NOMO-1 (cell line): ENCODE data around the gene PDLIM5.
"Not testable (repeated sequence)": the region's sequence is repeated elsewhere in the genome, so short reads cannot be mapped to it uniquely, and the experiment has no call there.

Experiments used
- DNase-seq, 2 experiments: peaks; one replicate each; lab custom pipeline; 2025; ENCODE audit not compliant: unreplicated experiment in 2 of 2; lab: John Stamatoyannopoulos, UW

The PDLIM5 gene

DNA sequence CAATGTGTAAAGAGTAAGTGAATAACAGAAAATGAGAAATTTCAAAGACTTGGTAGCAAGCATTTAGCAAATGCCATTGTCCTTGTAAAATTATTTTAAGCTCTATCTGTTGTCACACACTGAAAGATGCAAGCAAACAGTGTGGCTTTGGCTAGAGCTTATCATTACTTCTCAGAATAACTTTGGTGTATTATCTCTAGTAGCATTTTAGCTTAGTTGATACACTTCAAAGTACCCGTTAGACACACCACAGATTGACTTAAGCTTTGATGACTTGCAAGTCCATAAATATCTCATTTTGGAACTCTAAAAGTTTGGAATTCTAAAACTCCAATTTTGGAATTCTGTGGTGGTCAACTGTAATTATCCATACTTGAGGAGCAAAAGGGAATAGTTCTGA, 98.6 kb downstream of the PDLIM5 start:
- DNase-seq, result no peak

DNA sequence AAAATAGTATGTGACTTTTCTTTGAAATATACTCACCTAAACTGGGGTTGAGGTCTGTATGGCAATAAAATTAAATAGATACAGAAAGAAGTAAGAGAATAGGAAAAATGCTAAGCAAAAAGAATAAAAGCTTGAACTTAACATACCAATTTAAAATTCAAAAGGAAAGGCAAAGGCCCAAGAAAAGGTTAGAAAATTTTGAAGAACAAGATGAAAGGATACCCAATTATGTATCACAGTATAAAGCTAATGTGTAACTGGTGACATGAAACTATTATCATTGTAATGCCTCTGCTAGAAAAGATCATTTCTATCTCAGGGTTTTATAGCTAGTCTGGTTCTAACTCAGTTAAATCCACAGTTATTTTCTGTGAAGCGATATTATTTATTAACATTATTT, 99.1 kb downstream of the PDLIM5 start:
- DNase-seq, result no peak

DNA sequence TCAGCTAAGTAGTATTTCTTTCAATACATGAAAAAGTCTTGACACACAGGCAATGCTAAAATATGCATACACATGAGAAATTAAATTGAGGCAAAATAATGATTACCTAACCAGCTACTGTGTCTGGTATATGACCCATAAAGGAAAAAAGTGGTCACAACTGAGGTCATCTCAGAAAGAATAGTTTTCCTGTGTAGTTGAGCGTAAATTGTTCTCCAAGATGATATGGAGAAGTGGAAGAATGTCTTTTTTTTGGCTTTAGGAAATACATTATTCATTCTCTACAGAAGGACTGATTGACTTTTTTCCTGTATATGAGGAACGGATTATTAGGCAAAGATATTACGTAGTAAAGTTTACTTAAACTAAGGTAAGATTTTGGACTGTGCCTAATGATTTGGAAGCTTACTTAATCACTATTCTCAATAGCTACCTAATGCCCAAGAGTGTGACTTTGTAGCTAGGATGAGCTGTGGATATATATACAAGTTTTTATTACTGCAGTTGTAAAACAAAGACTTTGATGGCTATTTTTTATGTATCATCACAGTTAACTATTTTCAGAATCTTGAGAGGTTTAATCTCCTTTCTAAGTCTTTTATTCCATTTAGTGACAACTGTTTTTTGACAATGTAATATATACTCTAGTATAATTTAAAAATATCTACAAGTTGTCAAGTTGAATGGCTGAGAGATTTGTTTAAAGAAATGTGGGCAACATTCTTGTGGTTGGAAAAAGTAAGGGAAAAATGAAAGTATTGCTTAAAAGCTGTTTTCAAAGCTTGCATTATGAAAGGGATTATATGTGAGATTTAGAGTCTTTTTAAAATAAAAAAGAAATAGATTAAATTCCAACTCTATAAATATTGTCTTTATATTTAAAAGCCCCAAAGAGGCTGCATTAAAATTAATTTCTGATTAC, 100.2 kb downstream of the PDLIM5 start:
- no peak for DNase-seq

DNA sequence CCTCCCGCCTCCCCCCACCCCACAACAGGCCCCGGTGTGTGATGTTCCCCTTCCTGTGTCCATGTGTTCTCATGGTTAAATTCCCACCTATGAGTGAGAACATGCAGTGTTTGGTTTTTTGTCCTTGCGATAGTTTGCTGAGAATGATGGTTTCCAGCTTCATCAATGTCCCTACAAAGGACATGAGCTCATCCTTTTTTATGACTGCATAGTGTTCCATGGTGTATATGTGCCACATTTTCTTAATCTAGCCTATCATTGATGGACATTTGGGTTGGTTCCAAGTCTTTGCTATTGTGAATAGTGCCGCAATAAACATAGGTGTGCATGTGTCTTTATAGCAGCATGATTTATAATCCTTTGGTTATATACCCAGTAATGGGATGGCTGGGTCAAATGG, 104.3 kb downstream of the PDLIM5 start:
- DNase-seq, result not testable (repeated sequence)

DNA sequence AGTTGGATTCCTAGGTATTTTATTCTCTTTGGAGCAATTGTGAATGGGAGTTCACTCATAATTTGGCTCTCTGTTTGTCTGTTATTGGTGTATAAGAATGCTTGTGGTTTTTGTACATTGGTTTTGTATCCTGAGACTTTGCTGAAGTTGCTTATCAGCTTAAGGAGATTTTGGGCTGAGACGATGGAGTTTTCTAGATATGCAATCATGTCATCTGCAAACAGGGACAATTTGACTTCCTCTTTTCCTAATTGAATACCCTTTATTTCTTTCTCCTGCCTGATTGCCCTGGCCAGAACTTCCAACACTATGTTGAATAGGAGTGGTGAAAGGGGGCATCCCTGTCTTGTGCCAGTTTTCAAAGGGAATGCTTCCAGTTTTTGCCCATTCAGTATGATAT, 105.9 kb downstream of the PDLIM5 start:
- not testable (repeated sequence) for DNase-seq

DNA sequence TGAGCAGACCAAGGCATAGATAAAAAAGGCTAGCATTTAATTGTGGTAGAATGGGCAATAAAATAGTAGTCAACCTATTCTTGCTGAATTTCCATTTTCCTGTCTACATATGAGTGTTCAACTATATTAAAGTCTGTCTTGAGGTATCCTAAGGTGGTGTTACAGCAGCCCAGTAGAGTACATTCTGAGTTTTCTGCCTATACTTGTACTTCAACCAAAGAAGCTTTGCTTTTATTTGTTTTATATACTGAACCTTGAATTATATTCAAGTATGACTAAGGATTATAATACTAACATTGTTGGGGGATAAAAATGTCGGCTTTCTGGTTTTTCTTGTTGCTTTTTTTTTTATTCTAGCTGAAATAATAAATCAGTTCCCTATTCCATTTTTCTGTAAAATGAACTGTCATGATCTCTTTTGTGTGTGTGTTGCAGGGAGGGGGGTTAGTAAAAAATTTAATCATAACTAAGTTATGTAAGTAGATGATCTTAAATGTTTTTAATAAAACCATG, 106.7 kb downstream of the PDLIM5 start:
- no peak for DNase-seq

DNA sequence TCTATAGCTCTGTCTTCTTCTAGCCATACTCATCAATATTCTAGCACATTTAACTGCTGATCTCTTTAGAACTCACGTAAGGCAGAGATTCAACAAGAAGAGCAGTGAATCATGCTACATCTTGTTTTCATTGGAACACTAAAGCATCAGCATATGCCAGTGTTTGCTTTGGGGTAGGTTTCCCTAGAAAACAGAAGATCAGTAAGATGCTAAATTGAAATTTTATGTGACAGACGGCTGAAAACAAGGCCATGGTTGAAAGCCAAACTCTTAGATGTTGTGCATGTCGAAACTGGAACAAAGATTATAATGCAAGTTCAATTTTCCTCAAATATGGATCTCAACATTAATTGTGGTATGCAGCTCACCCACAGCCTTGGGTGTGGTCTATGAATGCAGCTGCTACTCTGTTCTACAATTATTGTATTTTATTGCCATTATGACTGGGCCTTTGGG, 107.6 kb downstream of the PDLIM5 start:
- DNase-seq, result no peak

DNA sequence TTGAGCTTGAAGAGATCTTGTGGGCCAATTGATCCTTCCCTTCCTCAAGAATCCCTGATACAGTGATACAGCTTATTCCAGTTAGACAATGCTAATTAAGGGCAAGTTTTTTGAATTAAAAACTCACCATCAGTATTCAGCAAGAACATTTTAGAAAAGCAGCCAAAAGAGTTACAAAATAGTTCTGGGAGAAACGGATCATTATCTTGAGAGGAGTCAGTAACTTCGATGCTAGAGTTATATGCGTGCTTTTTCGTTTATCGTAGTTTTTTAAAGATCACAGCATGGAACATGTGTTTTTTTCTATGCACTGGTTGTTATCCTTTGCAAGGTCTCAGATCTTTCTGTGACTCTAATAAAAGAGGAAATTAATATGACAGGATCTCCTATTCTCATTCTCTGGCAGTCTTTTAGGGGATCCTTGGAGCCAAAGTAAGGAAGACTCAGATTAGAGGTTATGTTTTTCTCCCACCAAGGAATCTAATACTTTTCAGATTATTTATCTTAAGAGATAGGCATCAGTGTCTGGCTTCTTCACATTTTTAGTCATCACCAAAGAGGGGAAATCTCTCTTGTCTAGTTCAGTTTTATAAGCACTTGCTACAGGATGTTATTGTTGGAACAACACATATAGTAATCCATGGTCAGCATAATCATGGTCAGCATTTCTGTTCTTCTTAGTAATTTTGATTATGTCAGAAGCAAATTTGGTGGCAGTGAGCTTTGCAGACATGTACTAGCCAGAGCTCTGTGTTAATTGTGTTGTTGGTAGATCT, 109.7 kb downstream of the PDLIM5 start:
- DNase-seq, result no peak

DNA sequence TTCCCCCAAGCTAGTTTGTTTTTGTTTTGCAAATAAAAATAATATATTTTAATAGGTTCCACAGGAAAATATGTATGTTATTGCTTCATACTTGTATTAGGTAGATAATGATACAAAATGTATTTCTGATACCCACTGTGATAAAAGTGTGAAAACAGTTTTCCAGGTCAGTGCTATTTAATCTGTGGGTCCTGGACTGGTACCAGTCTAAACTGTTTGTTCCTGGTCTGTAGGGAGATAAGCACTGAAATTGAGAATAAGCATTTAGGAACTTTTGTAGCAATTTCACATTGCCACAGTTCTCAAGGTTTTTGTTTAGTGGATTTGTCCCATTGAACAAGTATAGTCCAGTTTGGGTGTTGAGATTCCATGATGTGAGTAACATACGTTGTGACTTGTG, 110.5 kb downstream of the PDLIM5 start:
- no peak for DNase-seq

DNA sequence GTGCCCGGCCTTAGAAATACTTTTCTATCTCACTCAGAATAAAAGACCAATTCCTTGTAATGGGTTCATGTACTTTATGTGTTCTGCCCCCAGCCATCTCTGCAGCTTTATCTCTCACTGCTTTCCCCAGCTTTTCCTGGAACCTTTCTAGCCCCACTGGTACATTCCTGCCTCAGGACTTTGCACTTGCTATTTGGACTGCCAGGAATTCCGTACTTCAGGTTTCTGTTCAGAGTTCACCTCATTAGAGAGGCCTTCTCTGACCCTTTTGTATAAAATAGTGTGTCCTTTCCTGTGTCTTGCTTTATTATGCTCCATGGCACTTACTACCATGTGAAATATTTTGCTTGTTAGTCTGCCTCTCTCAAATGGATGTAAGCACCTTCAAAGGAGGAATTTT, 112.5 kb downstream of the PDLIM5 start:
- no peak for DNase-seq

DNA sequence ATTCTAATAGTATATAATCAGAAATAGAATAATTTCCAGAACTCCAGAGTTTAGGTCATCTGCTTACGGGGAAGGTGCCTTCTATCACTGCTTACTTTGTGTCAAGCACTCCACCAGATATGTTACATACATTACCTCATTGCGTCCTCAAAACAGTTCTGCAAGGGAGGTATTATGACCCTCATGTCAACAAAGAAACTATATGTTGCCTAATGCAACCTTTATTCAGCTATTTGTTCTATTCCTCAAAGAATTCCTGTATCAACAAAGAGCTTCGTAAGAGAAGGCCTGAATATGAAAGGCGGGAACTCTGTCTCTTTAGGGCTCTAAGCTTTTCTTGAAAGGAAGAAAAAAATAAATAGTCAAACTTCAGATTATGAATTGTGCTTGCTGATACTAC, 114.7 kb downstream of the PDLIM5 start:
- DNase-seq, result no peak

DNA sequence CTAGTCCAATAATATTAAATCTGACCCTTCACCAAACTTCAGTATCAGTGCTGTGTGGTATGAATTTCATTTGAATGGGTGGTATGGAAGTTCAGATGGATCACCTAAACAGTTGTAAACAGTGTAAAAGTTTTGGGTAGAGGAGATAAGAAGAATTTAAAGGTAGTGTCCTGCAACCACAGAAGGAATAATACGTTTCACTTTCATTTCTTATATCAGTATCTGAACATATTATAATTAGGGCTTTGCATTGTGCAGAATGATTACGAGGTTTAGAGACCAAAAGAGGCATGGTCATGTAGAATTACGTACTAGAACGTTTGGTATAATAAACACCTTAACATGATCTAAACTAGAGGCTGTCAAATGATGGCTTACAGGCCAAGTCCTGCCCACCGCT, 116.1 kb downstream of the PDLIM5 start:
- DNase-seq, result no peak

DNA sequence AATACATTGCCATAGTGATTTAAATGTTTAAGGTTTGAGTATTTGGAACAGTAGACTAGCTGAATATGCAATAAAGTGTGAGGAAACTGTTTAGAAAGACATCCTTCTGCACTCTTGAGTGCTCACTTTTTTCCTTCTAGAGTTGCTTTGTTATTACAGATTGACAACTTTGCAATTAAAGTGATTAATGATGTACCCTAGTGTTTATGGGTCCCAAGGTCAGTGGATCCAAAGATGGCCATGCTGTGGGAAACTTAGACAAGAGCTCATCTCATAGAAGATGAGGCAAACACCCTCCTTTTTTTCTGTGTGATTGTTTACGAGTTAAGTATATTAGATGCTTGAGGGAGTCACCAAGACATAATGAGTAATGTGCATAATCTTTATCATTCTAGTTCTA, 118.8 kb downstream of the PDLIM5 start:
- DNase-seq, result no peak

DNA sequence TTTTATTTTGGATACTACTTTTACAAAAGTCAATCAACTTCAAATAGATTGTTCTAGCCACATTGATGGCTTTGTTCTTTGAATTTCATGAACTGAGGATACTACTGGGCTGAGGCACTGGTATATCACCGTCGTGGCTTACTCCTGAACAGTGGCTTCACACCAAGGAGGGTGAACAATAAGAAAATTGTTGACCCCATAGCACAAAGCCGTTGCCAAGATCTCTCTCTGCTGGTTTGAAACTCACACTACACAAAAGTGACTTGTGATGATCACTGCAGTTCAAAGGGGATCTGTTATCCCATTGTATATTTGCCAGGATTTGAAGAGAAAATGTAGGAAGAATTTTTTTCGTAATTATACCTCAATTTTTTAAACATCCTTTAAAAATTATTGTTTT, 119.6 kb downstream of the PDLIM5 start:
- no peak for DNase-seq

DNA sequence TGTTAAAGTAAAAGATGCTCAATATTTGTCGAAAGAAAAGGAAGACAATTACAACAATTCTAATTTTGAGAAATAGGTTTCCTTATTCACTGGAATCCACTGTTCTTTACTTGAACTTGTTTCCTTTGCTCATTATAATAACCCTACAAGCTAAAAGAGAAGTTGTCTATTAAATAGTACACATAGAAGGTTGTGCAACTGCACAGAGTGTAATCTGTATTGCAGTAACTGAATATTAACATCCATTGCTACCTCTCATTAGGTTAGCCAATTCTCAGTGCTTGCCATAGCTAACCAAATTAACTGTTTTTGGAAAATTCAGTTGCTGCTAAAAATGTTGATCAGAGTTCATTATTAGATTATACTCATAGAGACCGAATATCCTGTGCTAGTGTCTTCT, 120.0 kb downstream of the PDLIM5 start:
- peak; percentile 2 to 52 for DNase-seq

DNA sequence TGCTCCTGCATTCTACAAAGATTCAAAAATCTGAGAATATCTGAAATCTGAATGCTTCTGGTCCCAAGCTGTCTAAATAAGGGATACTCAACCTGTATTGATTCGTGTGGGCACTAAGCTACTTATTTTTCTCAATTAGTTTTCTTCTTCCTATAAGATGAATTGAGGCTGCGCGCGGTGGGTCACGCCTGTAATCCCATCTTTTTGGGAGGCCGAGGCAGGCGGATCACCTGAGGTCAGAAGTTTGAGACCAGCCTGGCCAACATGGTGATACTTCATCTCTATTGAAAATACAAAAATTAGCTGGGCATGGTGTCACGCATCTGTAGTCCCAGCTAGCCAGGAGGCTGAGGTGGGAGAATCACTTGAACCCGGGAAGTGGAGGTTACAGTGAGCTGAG, 122.3 kb downstream of the PDLIM5 start:
- DNase-seq, result no peak

DNA sequence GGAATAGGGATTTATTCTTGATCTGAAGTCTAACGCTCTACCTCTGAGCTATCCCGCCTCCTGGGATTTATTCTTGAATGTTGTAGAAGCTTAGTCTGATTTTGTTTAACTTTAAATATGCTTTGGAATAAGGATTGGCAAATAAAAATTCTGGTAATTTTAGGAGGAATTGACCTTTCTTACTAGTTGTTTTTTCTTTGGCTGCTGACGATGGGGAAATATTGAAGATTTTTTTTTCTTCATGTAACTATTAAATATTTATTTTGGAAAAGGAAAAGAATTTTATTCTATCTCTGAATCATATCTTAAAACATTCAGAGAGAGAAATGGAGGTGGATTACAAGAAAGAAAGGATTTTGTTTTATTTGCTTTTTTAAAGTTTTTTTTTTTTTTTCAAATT, 122.9 kb downstream of the PDLIM5 start:
- DNase-seq, result no peak

DNA sequence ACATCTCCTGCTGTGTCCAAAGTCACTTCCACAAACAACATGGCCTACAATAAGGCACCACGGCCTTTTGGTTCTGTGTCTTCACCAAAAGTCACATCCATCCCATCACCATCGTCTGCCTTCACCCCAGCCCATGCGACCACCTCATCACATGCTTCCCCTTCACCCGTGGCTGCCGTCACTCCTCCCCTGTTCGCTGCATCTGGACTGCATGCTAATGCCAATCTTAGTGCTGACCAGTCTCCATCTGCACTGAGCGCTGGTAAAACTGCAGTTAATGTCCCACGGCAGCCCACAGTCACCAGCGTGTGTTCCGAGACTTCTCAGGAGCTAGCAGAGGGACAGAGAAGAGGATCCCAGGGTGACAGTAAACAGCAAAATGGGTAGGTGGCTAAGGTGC, 123.9 kb downstream of the PDLIM5 start:
- DNase-seq, result no peak

DNA sequence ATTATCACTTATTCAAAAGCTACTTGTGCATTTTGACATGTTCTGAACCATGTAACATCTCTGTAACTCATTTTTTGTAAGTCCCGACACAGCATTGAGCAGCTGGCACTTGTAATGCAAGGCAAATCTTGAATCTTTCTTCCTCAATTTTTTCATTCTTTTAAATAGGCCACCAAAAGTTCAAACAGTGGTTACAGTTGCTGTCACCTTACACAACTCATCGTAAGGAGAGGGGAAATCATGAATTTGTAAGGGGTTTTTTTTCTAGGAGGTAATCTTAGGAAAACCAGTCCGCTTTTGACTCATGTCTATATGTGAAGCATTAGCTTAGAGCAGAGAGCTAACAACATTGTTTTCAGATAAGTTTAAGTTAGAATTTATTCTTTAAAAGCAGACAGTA, 124.5 kb downstream of the PDLIM5 start:
- DNase-seq, result peak in 1 of 2 experiments; percentile 20

DNA sequence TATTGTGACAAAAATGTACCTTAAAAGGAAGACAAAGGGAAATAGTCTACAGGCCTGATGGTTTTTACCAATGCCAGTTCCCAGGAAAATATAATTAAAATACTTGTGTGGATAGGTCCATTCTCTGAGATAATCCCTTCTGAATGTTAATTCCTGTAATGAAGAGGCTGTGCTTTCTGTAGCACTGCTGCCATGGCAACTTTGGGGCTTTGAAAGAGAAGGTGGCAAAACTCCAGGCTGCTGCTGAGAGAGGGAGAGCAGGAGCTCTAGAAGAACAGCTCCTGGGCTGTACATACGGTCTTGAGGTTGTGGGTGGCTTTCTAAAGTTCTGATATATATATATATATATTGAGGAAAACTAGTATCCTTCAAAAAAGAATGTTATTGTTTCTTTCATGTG, 125.4 kb downstream of the PDLIM5 start:
- no peak for DNase-seq

DNA sequence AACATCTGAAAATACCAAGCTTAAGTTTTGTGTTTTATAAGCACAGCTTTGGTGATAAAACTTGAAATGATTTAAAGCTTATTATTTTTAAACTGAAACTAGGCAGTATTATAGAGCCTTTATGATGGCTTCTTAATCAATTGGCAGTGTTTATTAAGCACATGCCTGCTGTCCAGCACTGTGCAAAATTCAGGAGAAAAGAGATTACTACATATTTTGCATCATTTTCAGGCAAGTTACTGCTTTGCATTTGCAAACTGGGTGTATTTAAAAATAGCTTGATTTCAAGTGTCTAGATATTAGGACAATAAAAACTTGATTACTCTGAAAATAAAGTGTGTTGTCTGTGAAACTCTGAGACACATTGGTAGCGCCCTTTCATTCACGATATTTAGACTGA, 126.5 kb downstream of the PDLIM5 start:
- DNase-seq, result no peak

DNA sequence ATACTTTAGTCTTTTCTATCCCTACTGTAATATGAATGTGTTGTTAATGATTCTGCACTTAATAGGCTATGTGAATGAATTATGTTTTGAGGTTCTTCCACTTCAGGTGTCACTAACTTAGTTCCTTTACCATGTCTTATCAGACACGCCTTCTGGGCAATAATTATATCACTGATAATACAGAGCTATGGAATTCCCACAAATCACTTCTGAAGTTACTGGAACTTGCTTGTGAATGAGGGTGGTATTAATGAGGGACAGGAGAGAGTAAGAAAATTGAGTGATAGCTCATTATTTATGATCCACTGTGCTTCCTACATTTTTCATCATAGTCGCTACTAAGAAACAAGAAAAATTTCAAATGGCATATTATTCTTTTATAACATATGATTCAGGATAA, 130.0 kb downstream of the PDLIM5 start:
- DNase-seq, result no peak
